ENCODE measurements around the gene TRMT1.
"Not testable (repeated sequence)": the region's sequence is repeated elsewhere in the genome, so short reads cannot be mapped to it uniquely, and the experiment has no call there.

The TRMT1 gene

DNA sequence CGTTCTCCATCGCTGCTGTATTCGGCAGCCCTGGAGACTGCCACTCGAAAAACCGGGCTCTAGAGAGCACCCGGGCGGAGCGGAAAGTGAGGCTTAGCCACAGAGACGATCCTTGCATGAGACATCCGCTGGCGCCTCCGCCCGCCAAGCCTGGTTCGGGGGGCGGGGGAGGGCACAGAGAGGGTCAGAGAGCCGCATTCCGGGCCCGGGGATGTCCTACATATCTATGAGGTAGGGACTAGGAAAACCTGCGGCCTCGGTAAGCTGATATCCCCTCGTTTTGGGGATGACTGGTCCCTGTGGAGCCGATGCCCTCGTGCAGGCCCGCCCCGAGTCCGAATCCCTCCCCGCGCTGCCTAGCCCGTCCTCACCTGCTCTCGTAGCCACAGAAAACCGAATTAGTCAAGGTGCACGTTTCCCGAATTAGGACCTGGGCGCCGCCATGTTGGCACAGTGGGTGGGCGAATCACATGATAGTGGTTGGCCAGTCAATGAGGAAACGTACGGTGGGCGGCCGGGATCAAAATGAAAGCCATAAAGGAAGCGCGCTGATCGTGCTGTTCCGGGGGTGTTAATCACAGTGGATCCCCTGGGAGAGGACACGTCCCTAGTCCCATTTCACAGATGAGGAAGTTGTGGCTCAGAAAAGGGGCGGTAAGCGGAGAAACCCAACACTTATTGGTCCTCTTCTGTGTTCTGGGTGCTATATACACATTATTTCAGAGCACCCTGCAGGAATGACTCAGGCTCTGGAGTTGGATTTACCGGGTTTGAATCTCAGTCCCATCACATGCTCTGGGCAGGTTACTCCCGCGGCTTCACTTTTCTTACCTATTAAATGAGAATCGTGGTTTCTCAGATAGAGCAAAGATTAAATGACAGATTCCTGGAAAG is at the start of gene TRMT1:
Gene TRMT1 (minus strand): TSS at position 459 of the 894 bp plus-strand sequence. CDS start 341 bp downstream, at position 118.
- in situ Hi-C loops (cut with MboI; ENCODE audit: low sequenced_read_pairs, unreplicated experiment), result no loop called here
- no peak for TF ChIP-seq CTCF (IDR thresholded peaks at IDR 0.05; ENCODE audit: borderline replicate concordance, control extremely low read depth, extremely low read depth, insufficient read depth, missing control alignments)
- peak; percentile 94 for DNase-seq (ENCODE audit: low spot score)

- DNase-seq (ENCODE audit: low spot score); in situ Hi-C loops (cut with MboI; ENCODE audit: low sequenced_read_pairs, unreplicated experiment): not testable (repeated sequence)
Observed at GRCh38 chr19:13166151-13166550, 49.6 kb upstream of the TRMT1 start.

GRCh38 chr19:13165162-13165997 is 48.8 kb upstream of the TRMT1 start:
- TF ChIP-seq CTCF (IDR thresholded peaks at IDR 0.05; ENCODE audit: borderline replicate concordance, control extremely low read depth, extremely low read depth, insufficient read depth, missing control alignments), result no peak
- in situ Hi-C loops (cut with MboI; ENCODE audit: low sequenced_read_pairs, unreplicated experiment), result no loop called here
- DNase-seq (ENCODE audit: low spot score), result no peak

GRCh38 chr19:13164343-13165161 is 48.0 kb upstream of the TRMT1 start:
- in situ Hi-C loops (cut with MboI; ENCODE audit: low sequenced_read_pairs, unreplicated experiment), result no loop called here
- DNase-seq (ENCODE audit: low spot score), result no peak
- TF ChIP-seq CTCF (IDR thresholded peaks at IDR 0.05; ENCODE audit: borderline replicate concordance, control extremely low read depth, extremely low read depth, insufficient read depth, missing control alignments), result no peak

DNA sequence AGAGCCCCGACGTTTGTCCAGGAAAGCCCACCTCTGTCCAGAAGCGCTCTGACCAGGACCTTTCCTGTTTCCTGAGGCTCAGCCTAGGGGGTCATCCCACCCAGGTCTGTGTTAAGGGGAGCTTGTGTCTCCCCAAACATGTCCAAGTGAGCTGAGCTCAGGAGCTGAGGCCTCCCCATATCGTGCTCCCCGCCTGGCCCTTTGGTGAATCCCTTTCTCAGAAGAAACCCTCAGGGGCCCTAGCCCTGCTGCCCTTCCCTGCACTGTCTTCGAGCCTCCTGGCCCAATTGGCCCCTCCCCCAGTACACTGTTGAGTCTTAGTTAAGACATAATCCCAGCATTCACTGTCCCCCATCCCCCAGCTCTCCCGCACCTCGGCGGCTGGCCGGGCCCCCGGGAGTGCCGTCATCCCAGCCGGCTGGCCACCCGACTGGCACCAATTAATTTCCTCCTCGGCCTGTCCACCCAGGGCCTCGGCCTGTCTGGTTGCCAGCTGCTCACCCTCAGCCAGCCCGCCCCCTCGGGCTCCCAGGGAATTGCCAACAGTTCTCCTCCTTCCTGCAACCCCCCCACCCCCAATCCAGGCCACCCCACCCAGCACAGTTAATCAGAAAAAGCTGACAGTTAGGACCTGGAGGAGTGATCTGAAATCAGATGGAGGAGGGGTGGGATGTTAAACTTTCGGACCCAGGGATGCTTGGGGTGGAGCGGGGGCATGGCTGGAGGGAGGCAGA is 47.2 kb upstream of the TRMT1 start:
- in situ Hi-C loops (cut with MboI; ENCODE audit: low sequenced_read_pairs, unreplicated experiment), result no loop called here
- no peak for TF ChIP-seq CTCF (IDR thresholded peaks at IDR 0.05; ENCODE audit: borderline replicate concordance, control extremely low read depth, extremely low read depth, insufficient read depth, missing control alignments)
- peak; percentile 51 for DNase-seq (ENCODE audit: low spot score)

- no peak for TF ChIP-seq CTCF (IDR thresholded peaks at IDR 0.05; ENCODE audit: borderline replicate concordance, control extremely low read depth, extremely low read depth, insufficient read depth, missing control alignments)
- DNase-seq (ENCODE audit: low spot score), result peak; percentile 84
- in situ Hi-C loops (cut with MboI; ENCODE audit: low sequenced_read_pairs, unreplicated experiment), result no loop called here
Observed at GRCh38 chr19:13162724-13163608, 46.4 kb upstream of the TRMT1 start.
